GM12878 (cell line): ENCODE measurements around the gene CREB5. TPM values are rescaled to one million over a fixed set of nuclear protein-coding genes. Genes with fewer than 3 reads are reported as not detected.

Experiments
- CREB1 ChIP-seq: IDR thresholded peaks from 2 replicates; pipeline ENCODE4 v1.6.1; 2012; ENCODE audit warnings: low read depth, mild to moderate bottlenecking, inconsistent platforms
- JUNB ChIP-seq: IDR thresholded peaks from 2 replicates; pipeline ENCODE4 v1.6.1; 2016; ENCODE audit warnings: antibody characterized with exemption, mild to moderate bottlenecking
- NR2F1 ChIP-seq: fragments of 450-650 bp; conservative IDR thresholded peaks from 2 replicates; pipeline ENCODE4 v1.6.1; 2017; ENCODE audit warnings: mild to moderate bottlenecking
- PAX5 ChIP-seq: IDR thresholded peaks from 2 replicates; pipeline ENCODE4 v1.6.1; 2011; ENCODE audit warnings: low read depth, low read length, borderline replicate concordance
- PML ChIP-seq: IDR thresholded peaks from 2 replicates; pipeline ENCODE4 v1.6.1; 2012; ENCODE audit warnings: low read length, inconsistent platforms
- POLR2AphosphoS5 ChIP-seq: IDR thresholded peaks from 2 replicates; pipeline ENCODE4 v1.6.1; 2011; ENCODE audit warnings: mild to moderate bottlenecking, low read length, inconsistent platforms
- RAD21 ChIP-seq: IDR thresholded peaks from 2 replicates; pipeline ENCODE4 v1.6.1; 2011; ENCODE audit warnings: mild to moderate bottlenecking, low read depth, low read length, moderate library complexity; ENCODE audit not compliant: insufficient read depth
- SMAD1 ChIP-seq: fragments of 450-650 bp; IDR thresholded peaks from 2 replicates; pipeline ENCODE4 v1.6.1; 2018; ENCODE audit warnings: mild to moderate bottlenecking, low read depth; ENCODE audit not compliant: partially characterized antibody
- SMAD5 ChIP-seq: IDR thresholded peaks from 2 replicates; pipeline ENCODE4 v1.6.1; 2016; ENCODE audit warnings: antibody characterized with exemption, low read depth
- STAT3 ChIP-seq: IDR thresholded peaks from 2 replicates; pipeline ENCODE4 v1.6.1; 2011; ENCODE audit warnings: low read depth, low read length, improper control_type of control experiment
- SUPT20H ChIP-seq: IDR thresholded peaks from 2 replicates; pipeline ENCODE4 v1.6.1; 2011; ENCODE audit warnings: low read depth, mild to moderate bottlenecking, low read length, moderate library complexity, borderline replicate concordance; ENCODE audit not compliant: control insufficient read depth
- TAF1 ChIP-seq: IDR thresholded peaks from 2 replicates; pipeline ENCODE4 v1.6.1; 2011; ENCODE audit warnings: mild to moderate bottlenecking, low read depth, low read length, borderline replicate concordance
- TCF12 ChIP-seq: IDR thresholded peaks from 2 replicates; pipeline ENCODE4 v1.6.1; 2011; ENCODE audit warnings: low read depth, mild to moderate bottlenecking, low read length
- YBX1 ChIP-seq: fragments of 450-650 bp; IDR thresholded peaks from 2 replicates; pipeline ENCODE4 v1.6.1; 2016; ENCODE audit warnings: antibody characterized with exemption
- ZNF384 ChIP-seq: IDR thresholded peaks from 2 replicates; pipeline ENCODE4 v1.6.1; 2012; ENCODE audit warnings: low read depth, mild to moderate bottlenecking, low read length, improper control_type of control experiment, borderline replicate concordance
- ZZZ3 ChIP-seq: IDR thresholded peaks from 2 replicates; pipeline ENCODE4 v1.6.1; 2011; ENCODE audit warnings: low read depth; ENCODE audit not compliant: control insufficient read depth, insufficient read length
- polyA plus RNA-seq, 11 experiments: library from polyadenylated mRNA; depleted of rRNA in 4 of 11; unstranded in 6 of 11; stranded (reverse) in 5 of 11; fragments of >200 nt; fragmentation: Nextera tagmentation in 4 of 11; fragmentation: Illumina TruSeq in 1 of 11; extraction: Ambion mirVana in 4 of 11; extraction: Trizol in 1 of 11; gene quantifications; 1 replicate in 1 of 11; 2 replicates in 10 of 11; pipeline versions ENCODE4 v1.2.1 to v1.2.3, GENCODE V29; 2011 to 2016; ENCODE audit warnings: inconsistent platforms in 2 of 11, missing spikeins in 2 of 11, low read depth in 1 of 11
- total RNA-seq, 4 experiments: library from RNA; depleted of rRNA in 3 of 4; stranded (reverse); fragments of >200 nt in 3 of 4; fragmentation: Illumina TruSeq in 1 of 4; extraction: Trizol in 1 of 4; gene quantifications; 2 replicates each; pipeline versions ENCODE4 v1.2.1 to v1.2.3, GENCODE V29; 2013 to 2021
- TF ChIP-seq, protein P1 (sequence below): IDR thresholded peaks from 2 replicates; pipeline ENCODE4 v1.6.1; 2012; ENCODE audit warnings: low read depth, low read length, improper control_type of control experiment
- TF ChIP-seq, protein P2 (sequence below): fragments of 450-650 bp; IDR thresholded peaks from 2 replicates; pipeline ENCODE4 v1.6.1; 2017; ENCODE audit warnings: mild to moderate bottlenecking
- TF ChIP-seq, protein P3 (sequence below), 3 experiments: IDR thresholded peaks in 2 of 3; conservative IDR thresholded peaks in 1 of 3; 2 replicates each; pipeline ENCODE4 v1.5.1; 2011; ENCODE audit warnings: low read depth in 3 of 3, low read length in 3 of 3, mild to moderate bottlenecking in 3 of 3, control low read depth in 2 of 3, moderate library complexity in 2 of 3, inconsistent platforms in 1 of 3, mixed read lengths in 1 of 3; ENCODE audit not compliant: control insufficient read depth in 2 of 3, insufficient read depth in 1 of 3; ENCODE audit errors: extremely low read depth in 1 of 3
- TF ChIP-seq, protein P4 (sequence below): IDR thresholded peaks from 2 replicates; pipeline ENCODE4 v1.6.1; 2011; ENCODE audit warnings: low read depth, mild to moderate bottlenecking, low read length, moderate library complexity, borderline replicate concordance; ENCODE audit errors: extremely low read depth
- TF ChIP-seq, protein P5 (sequence below): fragments of 450-650 bp; formaldehyde crosslinking; IDR thresholded peaks from 2 replicates; pipeline ENCODE4 v1.4.0; 2020; ENCODE audit warnings: mild to moderate bottlenecking, moderate library complexity

Gene CREB5
- total and polyA plus RNA-seq, 10 of the 15 experiments (the other 5 are each of a cell fraction or from before 2014, with no cell fraction given) = 12.9 to 74.1 (median 53.0) TPM

DNA sequence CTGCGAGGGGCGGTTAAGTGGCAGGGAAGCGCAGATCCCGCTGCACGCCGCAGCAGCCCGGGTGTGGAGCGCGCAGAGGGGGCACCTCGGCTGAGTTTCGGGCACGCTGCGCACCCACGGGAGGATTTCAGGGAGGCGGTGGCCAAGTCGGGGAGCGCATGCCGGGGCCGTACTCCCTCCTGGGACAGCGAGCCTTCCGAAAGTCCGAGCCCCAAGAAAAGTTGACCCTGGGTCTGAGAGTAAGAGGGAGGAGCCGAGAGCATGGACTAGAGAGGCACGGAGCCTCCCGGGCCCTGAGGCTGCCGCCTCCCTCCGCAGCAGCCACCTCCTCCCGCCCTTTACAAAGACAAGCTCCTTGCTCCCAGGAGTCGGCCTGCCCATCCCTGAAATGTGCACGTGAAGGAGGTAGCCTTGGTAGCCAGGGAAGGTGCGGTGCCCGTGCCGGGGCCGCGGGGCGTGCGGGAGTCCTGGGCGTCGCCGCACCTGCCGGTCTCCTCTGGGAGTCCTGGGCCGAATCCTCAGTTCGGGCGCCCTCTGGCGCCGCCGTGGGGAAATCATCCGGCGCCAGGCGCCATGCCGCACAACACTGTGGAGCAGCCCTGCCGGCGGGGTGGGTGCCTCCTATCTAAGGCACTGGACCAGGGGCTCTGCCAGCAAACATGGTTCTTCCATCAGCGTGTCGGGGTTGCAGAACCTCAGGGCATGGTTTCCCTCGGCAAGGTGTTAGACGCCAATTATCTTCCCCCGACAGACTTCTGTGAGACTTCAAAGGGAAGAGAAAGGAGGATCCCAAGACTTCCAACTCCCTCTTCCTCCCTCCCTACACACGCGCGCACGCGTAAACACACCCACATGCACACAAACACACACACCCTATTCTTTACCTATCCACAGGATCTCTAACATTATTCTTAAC lies 441.8 kb downstream of the CREB5 start (continued):
- TF ChIP-seq PAX5 (no peak), TCF12 (peak; percentile 76; the same call in 1 of the 2 replicates), JUNB (no peak), RAD21 (peak; percentile 90), SMAD5 (no peak), POLR2AphosphoS5 (no peak), CREB1 (no peak), SMAD1 (no peak), SUPT20H (no peak), ZNF384 (peak; percentile 10; the same call in 1 of the 2 replicates), YBX1 (no peak), NR2F1 (0 out of 2 replicates have a peak, but pooled peaks have one; percentile 36), PML (no peak), ZZZ3 (no peak), STAT3 (no peak), TAF1 (no peak)
- TF ChIP-seq, protein P1, sequence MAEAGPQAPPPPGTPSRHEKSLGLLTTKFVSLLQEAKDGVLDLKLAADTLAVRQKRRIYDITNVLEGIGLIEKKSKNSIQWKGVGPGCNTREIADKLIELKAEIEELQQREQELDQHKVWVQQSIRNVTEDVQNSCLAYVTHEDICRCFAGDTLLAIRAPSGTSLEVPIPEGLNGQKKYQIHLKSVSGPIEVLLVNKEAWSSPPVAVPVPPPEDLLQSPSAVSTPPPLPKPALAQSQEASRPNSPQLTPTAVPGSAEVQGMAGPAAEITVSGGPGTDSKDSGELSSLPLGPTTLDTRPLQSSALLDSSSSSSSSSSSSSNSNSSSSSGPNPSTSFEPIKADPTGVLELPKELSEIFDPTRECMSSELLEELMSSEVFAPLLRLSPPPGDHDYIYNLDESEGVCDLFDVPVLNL = no peak
- TF ChIP-seq, protein P2, sequence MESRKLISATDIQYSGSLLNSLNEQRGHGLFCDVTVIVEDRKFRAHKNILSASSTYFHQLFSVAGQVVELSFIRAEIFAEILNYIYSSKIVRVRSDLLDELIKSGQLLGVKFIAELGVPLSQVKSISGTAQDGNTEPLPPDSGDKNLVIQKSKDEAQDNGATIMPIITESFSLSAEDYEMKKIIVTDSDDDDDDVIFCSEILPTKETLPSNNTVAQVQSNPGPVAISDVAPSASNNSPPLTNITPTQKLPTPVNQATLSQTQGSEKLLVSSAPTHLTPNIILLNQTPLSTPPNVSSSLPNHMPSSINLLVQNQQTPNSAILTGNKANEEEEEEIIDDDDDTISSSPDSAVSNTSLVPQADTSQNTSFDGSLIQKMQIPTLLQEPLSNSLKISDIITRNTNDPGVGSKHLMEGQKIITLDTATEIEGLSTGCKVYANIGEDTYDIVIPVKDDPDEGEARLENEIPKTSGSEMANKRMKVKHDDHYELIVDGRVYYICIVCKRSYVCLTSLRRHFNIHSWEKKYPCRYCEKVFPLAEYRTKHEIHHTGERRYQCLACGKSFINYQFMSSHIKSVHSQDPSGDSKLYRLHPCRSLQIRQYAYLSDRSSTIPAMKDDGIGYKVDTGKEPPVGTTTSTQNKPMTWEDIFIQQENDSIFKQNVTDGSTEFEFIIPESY = no peak
- TF ChIP-seq, protein P3, sequence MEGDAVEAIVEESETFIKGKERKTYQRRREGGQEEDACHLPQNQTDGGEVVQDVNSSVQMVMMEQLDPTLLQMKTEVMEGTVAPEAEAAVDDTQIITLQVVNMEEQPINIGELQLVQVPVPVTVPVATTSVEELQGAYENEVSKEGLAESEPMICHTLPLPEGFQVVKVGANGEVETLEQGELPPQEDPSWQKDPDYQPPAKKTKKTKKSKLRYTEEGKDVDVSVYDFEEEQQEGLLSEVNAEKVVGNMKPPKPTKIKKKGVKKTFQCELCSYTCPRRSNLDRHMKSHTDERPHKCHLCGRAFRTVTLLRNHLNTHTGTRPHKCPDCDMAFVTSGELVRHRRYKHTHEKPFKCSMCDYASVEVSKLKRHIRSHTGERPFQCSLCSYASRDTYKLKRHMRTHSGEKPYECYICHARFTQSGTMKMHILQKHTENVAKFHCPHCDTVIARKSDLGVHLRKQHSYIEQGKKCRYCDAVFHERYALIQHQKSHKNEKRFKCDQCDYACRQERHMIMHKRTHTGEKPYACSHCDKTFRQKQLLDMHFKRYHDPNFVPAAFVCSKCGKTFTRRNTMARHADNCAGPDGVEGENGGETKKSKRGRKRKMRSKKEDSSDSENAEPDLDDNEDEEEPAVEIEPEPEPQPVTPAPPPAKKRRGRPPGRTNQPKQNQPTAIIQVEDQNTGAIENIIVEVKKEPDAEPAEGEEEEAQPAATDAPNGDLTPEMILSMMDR (IDR thresholded peaks at IDR 0.05 in 2 of 3, conservative IDR thresholded peaks at IDR 0.05 in 1 of 3; ENCODE audit: control insufficient read depth in 2 of 3, extremely low read depth in 1 of 3, insufficient read depth in 1 of 3, low read depth in 3 of 3, low read length in 3 of 3) = peak; percentile 85 to 95 (median 93); a peak in 5 of 6 replicates
- TF ChIP-seq, protein P4, sequence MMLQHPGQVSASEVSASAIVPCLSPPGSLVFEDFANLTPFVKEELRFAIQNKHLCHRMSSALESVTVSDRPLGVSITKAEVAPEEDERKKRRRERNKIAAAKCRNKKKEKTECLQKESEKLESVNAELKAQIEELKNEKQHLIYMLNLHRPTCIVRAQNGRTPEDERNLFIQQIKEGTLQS = no peak
- TF ChIP-seq, protein P5, sequence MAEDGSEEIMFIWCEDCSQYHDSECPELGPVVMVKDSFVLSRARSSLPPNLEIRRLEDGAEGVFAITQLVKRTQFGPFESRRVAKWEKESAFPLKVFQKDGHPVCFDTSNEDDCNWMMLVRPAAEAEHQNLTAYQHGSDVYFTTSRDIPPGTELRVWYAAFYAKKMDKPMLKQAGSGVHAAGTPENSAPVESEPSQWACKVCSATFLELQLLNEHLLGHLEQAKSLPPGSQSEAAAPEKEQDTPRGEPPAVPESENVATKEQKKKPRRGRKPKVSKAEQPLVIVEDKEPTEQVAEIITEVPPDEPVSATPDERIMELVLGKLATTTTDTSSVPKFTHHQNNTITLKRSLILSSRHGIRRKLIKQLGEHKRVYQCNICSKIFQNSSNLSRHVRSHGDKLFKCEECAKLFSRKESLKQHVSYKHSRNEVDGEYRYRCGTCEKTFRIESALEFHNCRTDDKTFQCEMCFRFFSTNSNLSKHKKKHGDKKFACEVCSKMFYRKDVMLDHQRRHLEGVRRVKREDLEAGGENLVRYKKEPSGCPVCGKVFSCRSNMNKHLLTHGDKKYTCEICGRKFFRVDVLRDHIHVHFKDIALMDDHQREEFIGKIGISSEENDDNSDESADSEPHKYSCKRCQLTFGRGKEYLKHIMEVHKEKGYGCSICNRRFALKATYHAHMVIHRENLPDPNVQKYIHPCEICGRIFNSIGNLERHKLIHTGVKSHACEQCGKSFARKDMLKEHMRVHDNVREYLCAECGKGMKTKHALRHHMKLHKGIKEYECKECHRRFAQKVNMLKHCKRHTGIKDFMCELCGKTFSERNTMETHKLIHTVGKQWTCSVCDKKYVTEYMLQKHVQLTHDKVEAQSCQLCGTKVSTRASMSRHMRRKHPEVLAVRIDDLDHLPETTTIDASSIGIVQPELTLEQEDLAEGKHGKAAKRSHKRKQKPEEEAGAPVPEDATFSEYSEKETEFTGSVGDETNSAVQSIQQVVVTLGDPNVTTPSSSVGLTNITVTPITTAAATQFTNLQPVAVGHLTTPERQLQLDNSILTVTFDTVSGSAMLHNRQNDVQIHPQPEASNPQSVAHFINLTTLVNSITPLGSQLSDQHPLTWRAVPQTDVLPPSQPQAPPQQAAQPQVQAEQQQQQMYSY (CRISPR knock-in tag) = no peak
